Lung microvascular endothelial cell (primary cell): ENCODE measurements around the gene S1PR2. TPM values are rescaled to one million over a fixed set of nuclear protein-coding genes. Genes with fewer than 3 reads are reported as not detected.
"Not testable (repeated sequence)": the region's sequence is repeated elsewhere in the genome, so short reads cannot be mapped to it uniquely, and the experiment has no call there.

Source experiments
- DNase-seq, 2 donors: peaks; one replicate each; pipeline versions ENCODE4 v3.0.0 to v3.0.0-alpha.2; 2010; ENCODE audit warnings: low read depth in 2 of 2
- total RNA-seq: library from RNA; depleted of rRNA; stranded (reverse); fragments of >200 nt; gene quantifications from 2 replicates; pipeline ENCODE4 v1.2.1, GENCODE V29; 2014

S1PR2 gene
- total RNA-seq, 1 donor from 2014 or later = 0.20 TPM

- no peak for DNase-seq
Measured at GRCh38 chr19:10192922-10193321, 38.2 kb downstream of the S1PR2 start.

DNA sequence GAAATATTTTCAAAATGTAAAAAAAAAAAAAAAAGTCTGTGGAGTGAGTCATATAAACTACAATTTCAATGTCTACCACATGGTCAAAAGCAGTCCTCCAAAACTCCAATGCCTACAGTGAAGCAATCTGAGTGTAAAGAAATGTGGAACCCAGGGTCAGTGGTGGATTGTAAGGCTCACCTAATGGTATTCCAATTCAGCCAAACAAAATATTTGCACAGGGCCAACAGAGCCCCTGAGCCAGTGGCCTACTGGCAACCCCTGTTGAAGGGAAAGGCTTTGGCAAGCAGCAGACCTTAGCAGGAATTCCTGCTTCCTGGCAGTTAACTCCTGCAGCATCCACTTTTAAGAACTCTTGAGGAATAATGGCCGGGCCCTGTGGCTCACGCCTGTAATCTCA is 39.8 kb downstream of the S1PR2 start:
- DNase-seq = peak; percentile 67 to 75

- no peak for DNase-seq
Measured at GRCh38 chr19:10190026-10190425, 41.1 kb downstream of the S1PR2 start.

- DNase-seq = no peak
Measured at GRCh38 chr19:10189616-10190015, 41.5 kb downstream of the S1PR2 start.

GRCh38 chr19:10187315-10187714 is 43.8 kb downstream of the S1PR2 start:
- DNase-seq = no peak

- DNase-seq = no peak
Measured at GRCh38 chr19:10184636-10185035, 46.5 kb downstream of the S1PR2 start.

- DNase-seq = no peak
Measured at GRCh38 chr19:10183926-10184325, 47.2 kb downstream of the S1PR2 start.

DNA sequence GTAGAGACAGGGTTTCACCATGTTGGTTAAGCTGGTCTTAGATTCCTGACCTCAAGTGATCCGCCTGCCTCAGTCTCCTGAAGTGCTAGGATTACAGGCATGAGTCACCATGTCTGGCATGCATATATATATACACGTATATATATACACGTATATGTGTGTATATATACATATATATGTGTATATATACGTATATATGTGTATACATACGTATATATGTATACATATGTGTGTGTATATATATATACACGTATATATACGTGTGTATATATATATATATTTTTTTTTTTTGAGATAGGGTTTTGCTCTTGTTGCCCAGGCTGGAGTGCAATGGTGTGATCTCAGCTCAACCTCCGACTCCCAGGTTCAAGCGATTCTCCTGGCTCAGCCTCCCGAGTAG is 48.3 kb downstream of the S1PR2 start:
- no peak for DNase-seq

- DNase-seq = no peak
Measured at GRCh38 chr19:10182076-10182475, 49.1 kb downstream of the S1PR2 start.

DNA sequence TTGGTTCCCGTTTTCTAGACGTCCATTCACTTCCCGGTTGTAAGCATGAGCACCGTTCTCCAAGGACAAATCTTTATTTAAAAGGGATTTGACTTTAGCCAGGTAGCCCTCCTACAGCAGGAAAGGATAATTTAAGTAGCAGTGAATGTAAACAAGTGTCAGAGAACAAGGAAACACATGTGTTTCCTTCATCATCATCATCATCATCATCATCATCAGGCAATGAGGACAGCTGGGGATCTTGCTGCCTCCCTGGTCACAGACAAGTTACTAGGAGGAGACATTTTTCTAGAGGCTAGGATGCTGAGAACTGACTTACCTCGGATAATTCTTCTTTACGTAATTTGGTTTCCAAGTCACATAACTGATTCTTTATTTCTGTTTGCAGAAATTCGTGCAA is 50.7 kb downstream of the S1PR2 start:
- no peak for DNase-seq

DNA sequence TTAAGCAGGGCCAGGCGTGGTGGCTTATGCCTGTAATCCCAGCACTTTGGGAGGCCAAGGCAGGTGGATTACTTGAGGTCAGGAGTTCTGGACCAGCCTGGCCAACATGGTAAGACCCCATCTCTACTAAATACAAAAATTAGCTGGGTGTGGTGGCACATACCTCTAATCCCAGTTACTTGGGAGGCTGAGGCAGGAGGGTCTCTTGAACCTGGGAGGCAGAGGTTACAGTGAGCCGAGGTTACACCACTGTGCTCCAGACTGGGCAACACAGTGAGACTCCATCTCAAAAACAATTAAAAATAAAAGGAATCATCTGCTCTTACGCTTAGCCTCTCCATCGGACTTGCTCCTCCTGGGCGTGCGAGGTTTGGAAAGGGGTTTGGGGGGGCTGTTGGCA is 51.1 kb downstream of the S1PR2 start:
- DNase-seq = not testable (repeated sequence)

DNA sequence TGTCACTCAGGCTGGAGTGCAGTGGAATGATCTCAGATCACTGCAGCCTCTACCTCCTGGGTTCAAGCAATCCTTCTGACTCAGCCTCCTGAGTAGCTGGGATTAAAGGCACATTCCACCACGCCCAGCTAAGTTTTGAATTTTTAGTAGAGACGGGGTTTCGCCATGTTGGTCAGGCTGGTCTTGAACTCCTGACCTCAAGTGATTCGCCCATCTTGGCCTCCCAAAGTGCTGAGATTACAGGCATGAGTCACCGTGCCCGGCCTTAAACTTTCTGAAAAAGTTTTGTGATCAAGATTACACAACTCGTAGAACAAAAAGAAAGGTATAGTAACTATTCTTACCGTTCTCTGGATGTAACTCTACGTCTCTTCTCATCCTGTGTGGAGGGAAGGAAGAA is 57.6 kb downstream of the S1PR2 start:
- DNase-seq = no peak

Other genes with a start within 250 kb of the S1PR2 start
- under 0.01 TPM in 2 replicates for gene COL5A3, start 220.8 kb downstream of the S1PR2 start, total RNA-seq
- not detected in 2 replicates for gene RDH8, start 217.8 kb downstream of the S1PR2 start, total RNA-seq
- gene SHFL, start 145.0 kb downstream of the S1PR2 start, total RNA-seq = 12.9 and 20.4 TPM in 2 replicates
- gene ANGPTL6, start 128.7 kb downstream of the S1PR2 start, total RNA-seq = 0.20 and 0.22 TPM in 2 replicates
- 12.6 and 23.0 TPM in 2 replicates for gene PPAN, start 125.0 kb downstream of the S1PR2 start, total RNA-seq
- 1.1 and 1.8 TPM in 2 replicates for gene P2RY11, start 119.6 kb downstream of the S1PR2 start, total RNA-seq
- gene EIF3G, start 111.4 kb downstream of the S1PR2 start, total RNA-seq = 228 and 274 TPM in 2 replicates
- gene DNMT1, start 36.4 kb downstream of the S1PR2 start, total RNA-seq = 14.9 and 15.3 TPM in 2 replicates
- gene MRPL4, start 20.9 kb upstream of the S1PR2 start, total RNA-seq = 12.9 and 13.5 TPM in 2 replicates
- gene ICAM1, start 39.8 kb upstream of the S1PR2 start, total RNA-seq = 8.3 and 8.5 TPM in 2 replicates
- gene ICAM4, start 55.6 kb upstream of the S1PR2 start, total RNA-seq = 0.22 TPM in 1 of 2 replicates, not detected in the other
- gene ICAM5, start 58.6 kb upstream of the S1PR2 start, total RNA-seq = under 0.01 TPM in 1 of 2 replicates, not detected in the other
- 0.22 and 0.40 TPM in 2 replicates for gene ZGLP1, start 78.5 kb upstream of the S1PR2 start, total RNA-seq
- 6.8 and 13.9 TPM in 2 replicates for gene FDX2, start 84.7 kb upstream of the S1PR2 start, total RNA-seq
- 5.4 and 6.2 TPM in 2 replicates for gene RAVER1, start 102.2 kb upstream of the S1PR2 start, total RNA-seq
- gene ICAM3, start 108.3 kb upstream of the S1PR2 start, total RNA-seq = 7.8 and 8.7 TPM in 2 replicates
- 41.2 and 74.0 TPM in 2 replicates for gene TYK2, start 149.2 kb upstream of the S1PR2 start, total RNA-seq
- gene CDC37, start 172.2 kb upstream of the S1PR2 start, total RNA-seq = 198 and 235 TPM in 2 replicates
- gene PDE4A, start 189.2 kb upstream of the S1PR2 start, total RNA-seq = 1.3 and 1.8 TPM in 2 replicates